ENCODE results near the gene ARID1B. TPM values are rescaled to one million over a fixed set of nuclear protein-coding genes. Genes with fewer than 3 reads are reported as not detected.

The ARID1B gene
- total RNA-seq, 1 donor from 2014 or later, result 62.1 TPM

DNA sequence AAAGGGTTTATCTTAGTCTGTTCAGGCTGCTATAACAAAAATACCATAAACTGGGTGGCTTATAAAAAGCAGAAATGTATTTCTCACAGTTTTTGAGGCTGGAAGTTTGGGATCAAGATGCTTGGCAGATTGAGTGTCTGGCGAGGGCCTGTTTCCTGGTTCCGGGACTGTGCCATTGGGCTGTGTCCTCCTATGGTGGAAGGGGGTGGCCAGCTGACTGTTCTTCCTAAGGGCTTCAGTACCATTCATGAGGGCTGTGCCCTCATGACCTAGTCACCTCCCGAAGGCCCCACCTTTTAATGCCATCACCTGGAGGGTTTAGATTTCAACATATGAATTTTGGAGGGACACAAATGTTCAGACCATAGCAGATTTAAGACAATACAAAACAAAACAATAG, 91.2 kb downstream of the ARID1B start:
- H3K4me3 ChIP-seq, result no peak overlapping the region
- no peak overlapping the region for H3K9ac ChIP-seq
- no peak overlapping the region for H3K27ac ChIP-seq
- H2AFZ ChIP-seq (replicated peaks), result no peak overlapping the region
- Mint-ChIP-seq H3K4me1 (peaks cover 30% of the 10 kb centered on the region), H3K36me3 (peaks cover 14% of the 10 kb centered on the region), H3K27me3 (ENCODE audit: insufficient read depth, low read depth) (no peaks in the 10 kb centered on the region), H3K27ac (no peak overlapping the region), H3K4me3 (no peak overlapping the region), H3K9me3 (peaks cover 11% of the 10 kb centered on the region)
- no peaks in the 10 kb centered on the region for H3K27me3 ChIP-seq
- peaks cover 100% of the 10 kb centered on the region for H3K79me2 ChIP-seq (ENCODE audit: low read depth)
- peaks cover 80% of the 10 kb centered on the region for H4K20me1 ChIP-seq (ENCODE audit: low read depth)
- no peak overlapping the region for H3K4me2 ChIP-seq
- TF ChIP-seq, protein P1, sequence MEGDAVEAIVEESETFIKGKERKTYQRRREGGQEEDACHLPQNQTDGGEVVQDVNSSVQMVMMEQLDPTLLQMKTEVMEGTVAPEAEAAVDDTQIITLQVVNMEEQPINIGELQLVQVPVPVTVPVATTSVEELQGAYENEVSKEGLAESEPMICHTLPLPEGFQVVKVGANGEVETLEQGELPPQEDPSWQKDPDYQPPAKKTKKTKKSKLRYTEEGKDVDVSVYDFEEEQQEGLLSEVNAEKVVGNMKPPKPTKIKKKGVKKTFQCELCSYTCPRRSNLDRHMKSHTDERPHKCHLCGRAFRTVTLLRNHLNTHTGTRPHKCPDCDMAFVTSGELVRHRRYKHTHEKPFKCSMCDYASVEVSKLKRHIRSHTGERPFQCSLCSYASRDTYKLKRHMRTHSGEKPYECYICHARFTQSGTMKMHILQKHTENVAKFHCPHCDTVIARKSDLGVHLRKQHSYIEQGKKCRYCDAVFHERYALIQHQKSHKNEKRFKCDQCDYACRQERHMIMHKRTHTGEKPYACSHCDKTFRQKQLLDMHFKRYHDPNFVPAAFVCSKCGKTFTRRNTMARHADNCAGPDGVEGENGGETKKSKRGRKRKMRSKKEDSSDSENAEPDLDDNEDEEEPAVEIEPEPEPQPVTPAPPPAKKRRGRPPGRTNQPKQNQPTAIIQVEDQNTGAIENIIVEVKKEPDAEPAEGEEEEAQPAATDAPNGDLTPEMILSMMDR (IDR thresholded peaks at IDR 0.05), result no peak
- TF ChIP-seq EZH2 (IDR thresholded peaks at IDR 0.05), result no peak
- TF ChIP-seq EZH2phosphoT487 (IDR thresholded peaks at IDR 0.05), result no peak
- peaks cover 20% of the 10 kb centered on the region for H3F3A ChIP-seq (ENCODE audit: low read depth)
- peaks cover 43% of the 10 kb centered on the region for H3K4me1 ChIP-seq
- peaks cover 4% of the 10 kb centered on the region for H3K36me3 ChIP-seq
- DNase-seq (ENCODE audit: low spot score), result no peak
- H3K9me3 ChIP-seq (ENCODE audit: low read depth), result no peaks in the 10 kb centered on the region

DNA sequence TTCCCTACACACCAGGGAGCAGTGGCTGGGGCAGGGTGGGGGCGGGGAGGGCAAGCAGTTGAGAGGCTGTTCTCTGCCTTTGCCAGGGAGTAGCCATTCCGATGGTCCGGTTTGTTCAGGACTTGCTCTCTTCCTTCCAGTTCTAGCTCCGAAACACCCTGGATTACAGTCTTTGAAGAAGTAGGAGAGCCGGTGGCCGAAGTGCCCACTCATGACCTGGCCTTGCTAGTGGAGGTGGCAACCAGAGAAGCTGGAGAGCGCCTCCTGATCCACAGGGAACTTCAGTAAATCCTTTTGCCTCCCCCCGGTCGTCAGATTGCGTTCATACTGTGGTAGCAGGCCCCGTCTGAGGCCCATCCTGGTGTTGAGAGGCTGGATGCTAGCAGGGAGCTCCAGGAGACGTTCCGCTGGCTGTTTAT, 92.8 kb downstream of the ARID1B start:
- Histone ChIP-seq H3K4me2 (peak overlapping the region; percentile 76), H3K79me2 (ENCODE audit: low read depth) (peaks cover 100% of the 10 kb centered on the region), H3K9me3 (ENCODE audit: low read depth) (no peaks in the 10 kb centered on the region), H2AFZ (replicated peaks) (no peak overlapping the region), H3K4me1 (peaks cover 43% of the 10 kb centered on the region), H3K36me3 (no peaks in the 10 kb centered on the region), H3K27ac (peak overlapping the region; percentile 86), H4K20me1 (ENCODE audit: low read depth) (peaks cover 92% of the 10 kb centered on the region), H3K27me3 (no peaks in the 10 kb centered on the region), H3K9ac (no peak overlapping the region), H3K4me3 (peak overlapping the region; percentile 20), H3F3A (ENCODE audit: low read depth) (peaks cover 20% of the 10 kb centered on the region)
- peaks cover 33% of the 10 kb centered on the region for H3K4me1 Mint-ChIP-seq
- no peak for TF ChIP-seq EZH2phosphoT487 (IDR thresholded peaks at IDR 0.05)
- no peak for TF ChIP-seq EZH2 (IDR thresholded peaks at IDR 0.05)
- TF ChIP-seq, protein P1 (IDR thresholded peaks at IDR 0.05), result no peak
- no peaks in the 10 kb centered on the region for H3K27me3 Mint-ChIP-seq (ENCODE audit: insufficient read depth, low read depth)
- H3K4me3 Mint-ChIP-seq, result peak overlapping the region; percentile 44
- H3K9me3 Mint-ChIP-seq, result peaks cover 6% of the 10 kb centered on the region
- H3K36me3 Mint-ChIP-seq, result peaks cover 11% of the 10 kb centered on the region
- peak; percentile 63 for DNase-seq (ENCODE audit: low spot score)
- H3K27ac Mint-ChIP-seq, result peak overlapping the region; percentile 46

DNA sequence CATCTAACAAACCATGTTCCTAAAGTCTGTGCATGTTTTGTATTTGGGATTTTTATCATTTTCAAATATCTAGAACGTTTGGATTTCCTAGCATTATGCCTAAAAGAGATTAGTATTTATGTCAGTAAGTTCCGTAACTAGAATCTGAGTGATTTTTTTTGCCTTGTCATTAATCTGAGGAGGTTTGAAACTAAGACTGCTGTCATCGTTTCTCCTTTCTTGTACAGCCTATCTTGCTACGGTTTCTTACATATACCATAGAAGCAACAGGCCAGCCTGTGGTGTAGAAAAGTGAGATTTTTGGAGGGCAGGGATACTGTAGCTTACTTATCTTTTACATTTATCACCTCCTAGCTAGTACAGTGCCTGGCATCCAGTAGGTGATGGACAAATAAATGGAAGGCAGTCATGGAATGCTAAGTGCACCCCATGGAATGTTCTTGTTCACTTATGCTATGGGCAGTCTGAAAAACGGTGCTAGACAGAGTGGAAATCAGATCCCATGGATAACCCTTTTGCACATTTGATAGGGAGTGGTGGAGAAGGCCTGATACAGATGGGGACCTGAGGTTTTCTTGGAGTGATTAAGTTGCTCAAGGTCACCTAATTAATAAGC, 93.9 kb downstream of the ARID1B start:
- DNase-seq (ENCODE audit: low spot score), result no peak
- no peaks in the 10 kb centered on the region for H3K27me3 Mint-ChIP-seq (ENCODE audit: insufficient read depth, low read depth)
- peaks cover 13% of the 10 kb centered on the region for H3K36me3 Mint-ChIP-seq
- H3K9me3 Mint-ChIP-seq, result no peaks in the 10 kb centered on the region
- Histone ChIP-seq H3K36me3 (no peaks in the 10 kb centered on the region), H3K79me2 (ENCODE audit: low read depth) (peaks cover 100% of the 10 kb centered on the region), H3K27ac (peak overlapping the region; percentile 86), H3K4me1 (peaks cover 36% of the 10 kb centered on the region), H4K20me1 (ENCODE audit: low read depth) (peaks cover 95% of the 10 kb centered on the region), H3K9me3 (ENCODE audit: low read depth) (no peaks in the 10 kb centered on the region), H3K27me3 (no peaks in the 10 kb centered on the region), H3K9ac (no peak overlapping the region), H3F3A (ENCODE audit: low read depth) (peaks cover 20% of the 10 kb centered on the region), H3K4me3 (no peak overlapping the region), H3K4me2 (no peak overlapping the region), H2AFZ (replicated peaks) (no peak overlapping the region)
- TF ChIP-seq EZH2phosphoT487 (IDR thresholded peaks at IDR 0.05), result no peak
- TF ChIP-seq, protein P1 (IDR thresholded peaks at IDR 0.05), result no peak
- TF ChIP-seq EZH2 (IDR thresholded peaks at IDR 0.05), result no peak
- peak overlapping the region; percentile 17 for H3K27ac Mint-ChIP-seq
- H3K4me3 Mint-ChIP-seq, result no peak overlapping the region
- H3K4me1 Mint-ChIP-seq, result peaks cover 36% of the 10 kb centered on the region

Measured in neural progenitor cell (in vitro differentiated cells).